HG03521 (cell line): ENCODE measurements around the gene UBR4.

ENCODE experiments used
- ATAC-seq: cut with Tn5 transposase; IDR thresholded peaks from one replicate; pipeline ENCODE4 v1.9.1; 2021; ENCODE audit warnings: mild to moderate bottlenecking, moderate library complexity; ENCODE audit not compliant: unreplicated experiment

The UBR4 gene

GRCh38 chr1:19151537-19151936, 58.5 kb downstream of the UBR4 start:
- no peak for ATAC-seq

GRCh38 chr1:19149736-19150135, 60.3 kb downstream of the UBR4 start:
- ATAC-seq, result no peak

GRCh38 chr1:19140465-19140864, 69.6 kb downstream of the UBR4 start:
- no peak for ATAC-seq

GRCh38 chr1:19139711-19140110, 70.4 kb downstream of the UBR4 start:
- ATAC-seq, result no peak

- no peak for ATAC-seq
These were observed 71.0 kb downstream of the UBR4 start for GRCh38 chr1:19138958-19139581.

- ATAC-seq, result no peak
These were observed 71.7 kb downstream of the UBR4 start for GRCh38 chr1:19138331-19138730.

- no peak for ATAC-seq
These were observed 72.9 kb downstream of the UBR4 start for GRCh38 chr1:19137158-19137557.

GRCh38 chr1:19133360-19133759, 76.7 kb downstream of the UBR4 start:
- no peak for ATAC-seq

GRCh38 chr1:19130468-19130867, 79.6 kb downstream of the UBR4 start:
- ATAC-seq, result no peak

GRCh38 chr1:19128968-19129514, 81.0 kb downstream of the UBR4 start:
- no peak for ATAC-seq

GRCh38 chr1:19124273-19124672, 85.8 kb downstream of the UBR4 start:
- no peak for ATAC-seq

- no peak for ATAC-seq
These were observed 86.2 kb downstream of the UBR4 start for GRCh38 chr1:19123837-19124236.

- ATAC-seq, result no peak
These were observed 87.4 kb downstream of the UBR4 start for GRCh38 chr1:19122668-19123067.

- ATAC-seq, result no peak
These were observed 88.9 kb downstream of the UBR4 start for GRCh38 chr1:19121192-19121591.

GRCh38 chr1:19120070-19120469, 90.0 kb downstream of the UBR4 start:
- no peak for ATAC-seq

GRCh38 chr1:19115082-19115808, 94.8 kb downstream of the UBR4 start:
- no peak for ATAC-seq

GRCh38 chr1:19113697-19114092, 96.4 kb downstream of the UBR4 start:
- no peak for ATAC-seq

GRCh38 chr1:19112891-19113696, 97.0 kb downstream of the UBR4 start:
- ATAC-seq, result no peak

- no peak for ATAC-seq
These were observed 99.7 kb downstream of the UBR4 start for GRCh38 chr1:19110257-19110927.

GRCh38 chr1:19109545-19109944, 100.5 kb downstream of the UBR4 start:
- no peak for ATAC-seq

- no peak for ATAC-seq
These were observed 108.8 kb downstream of the UBR4 start for GRCh38 chr1:19101244-19101643.
